HEK293 (cell line): Measurements from ENCODE around the gene SERPINA6.

Source experiments
- CTCF ChIA-PET: fragments of 350-600 bp; formaldehyde crosslinking; extraction: SDS; loops from one replicate; lab custom pipeline; 2021; ENCODE audit warnings: antibody characterized with exemption; lab: Yijun Ruan, JAX
- POLR2A ChIA-PET: fragments of 300-600 bp; formaldehyde crosslinking; extraction: SDS; loops from one replicate; lab custom pipeline; 2020; ENCODE audit warnings: antibody characterized with exemption, inconsistent platforms; lab: Yijun Ruan, JAX
- H3K27ac ChIP-seq: fragments of 200-500 bp; sonication (Bioruptor generic); 2 replicates; pipeline ENCODE4 v1.5.1; 2014; ENCODE audit warnings: low read depth, low read length, control low read depth, inconsistent platforms; ENCODE audit errors: extremely low read depth
- H3K36me3 ChIP-seq, 2 experiments: fragments of 200-500 bp in 1 of 2; sonication (Bioruptor generic) in 1 of 2; 1 replicate in 1 of 2; 2 replicates in 1 of 2; pipeline ENCODE4 v1.5.1; 2014 to 2017; ENCODE audit warnings: inconsistent platforms in 2 of 2, low read length in 2 of 2; ENCODE audit not compliant: control insufficient read depth in 2 of 2, insufficient read depth in 1 of 2
- H3K4me1 ChIP-seq: fragments of 200-500 bp; sonication (Bioruptor generic); 2 replicates; pipeline ENCODE4 v1.5.1; 2014; ENCODE audit warnings: mild to moderate bottlenecking, low read length, inconsistent platforms; ENCODE audit not compliant: control insufficient read depth, insufficient read depth
- H3K4me3 ChIP-seq: 2 replicates; pipeline ENCODE4 v1.5.1; 2011; ENCODE audit warnings: low read depth, mild to moderate bottlenecking, control low read depth, low read length, moderate library complexity
- H3K9me3 ChIP-seq: fragments of 200-500 bp; sonication (Bioruptor generic); 2 replicates; pipeline ENCODE4 v1.5.1; 2014; ENCODE audit warnings: low read depth, low read length, inconsistent platforms; ENCODE audit not compliant: control insufficient read depth, insufficient read depth
- BCL11B ChIP-seq: fragments of 450-650 bp; formaldehyde crosslinking; IDR thresholded peaks from 2 replicates; pipeline ENCODE4 v1.5.1; 2016; ENCODE audit warnings: low read depth, missing biosample characterization, missing genetic modification characterization
- FEZF1 ChIP-seq: fragments of 450-650 bp; formaldehyde crosslinking; IDR thresholded peaks from 2 replicates; pipeline ENCODE4 v1.5.1; 2016; ENCODE audit warnings: missing biosample characterization, missing genetic modification characterization
- OVOL3 ChIP-seq: fragments of 450-650 bp; formaldehyde crosslinking; IDR thresholded peaks from 2 replicates; pipeline ENCODE4 v1.5.1; 2016; ENCODE audit warnings: missing biosample characterization, missing genetic modification characterization
- PRDM1 ChIP-seq: fragments of 450-650 bp; formaldehyde crosslinking; IDR thresholded peaks from 2 replicates; pipeline ENCODE4; 2016; ENCODE audit warnings: missing biosample characterization, missing genetic modification characterization
- PRDM6 ChIP-seq: fragments of 450-650 bp; formaldehyde crosslinking; IDR thresholded peaks from 2 replicates; pipeline ENCODE4 v1.5.1; 2017; ENCODE audit warnings: missing biosample characterization, missing genetic modification characterization
- TCF7L2 ChIP-seq: IDR thresholded peaks from 2 replicates; pipeline ENCODE4 v1.6.1; 2011; ENCODE audit warnings: low read depth, mild to moderate bottlenecking, inconsistent platforms, low read length, moderate library complexity, borderline replicate concordance
- ZFHX2 ChIP-seq: fragments of 450-650 bp; formaldehyde crosslinking; conservative IDR thresholded peaks from 2 replicates; pipeline ENCODE4 v1.5.1; 2016; ENCODE audit warnings: missing biosample characterization, missing genetic modification characterization
- ZNF302 ChIP-seq: fragments of 450-650 bp; formaldehyde crosslinking; IDR thresholded peaks from 2 replicates; pipeline ENCODE4 v1.5.1; 2016; ENCODE audit warnings: missing biosample characterization, missing genetic modification characterization, low read depth
- ZNF350 ChIP-seq: fragments of 450-650 bp; formaldehyde crosslinking; IDR thresholded peaks from 2 replicates; pipeline ENCODE4 v1.5.0; 2017; ENCODE audit warnings: missing biosample characterization, mild to moderate bottlenecking, missing genetic modification characterization
- ZNF362 ChIP-seq: fragments of 450-650 bp; formaldehyde crosslinking; IDR thresholded peaks from 2 replicates; pipeline ENCODE4 v1.5.1; 2016; ENCODE audit warnings: missing biosample characterization, missing genetic modification characterization
- ZNF449 ChIP-seq: fragments of 450-650 bp; formaldehyde crosslinking; IDR thresholded peaks from 2 replicates; pipeline ENCODE4 v1.5.1; 2017; ENCODE audit warnings: missing biosample characterization, mild to moderate bottlenecking, missing genetic modification characterization, moderate library complexity
- ZNF530 ChIP-seq: fragments of 450-650 bp; formaldehyde crosslinking; IDR thresholded peaks from 2 replicates; pipeline ENCODE4 v1.5.1; 2016; ENCODE audit warnings: low read depth, missing biosample characterization, missing genetic modification characterization
- ZNF658 ChIP-seq: fragments of 450-650 bp; formaldehyde crosslinking; IDR thresholded peaks from 2 replicates; pipeline ENCODE4; 2016; ENCODE audit warnings: missing biosample characterization, missing genetic modification characterization
- ZNF792 ChIP-seq: fragments of 450-650 bp; formaldehyde crosslinking; IDR thresholded peaks from 2 replicates; pipeline ENCODE4 v1.5.1; 2016; ENCODE audit warnings: missing biosample characterization, missing genetic modification characterization
- ZNF843 ChIP-seq: fragments of 450-650 bp; formaldehyde crosslinking; IDR thresholded peaks from 2 replicates; pipeline ENCODE4 v1.5.1; 2016; ENCODE audit warnings: missing biosample characterization, missing genetic modification characterization
- TF ChIP-seq, protein P1 (sequence below): fragments of 450-650 bp; IDR thresholded peaks from 2 replicates; pipeline ENCODE4 v1.5.1; 2018; ENCODE audit warnings: missing biosample characterization, mild to moderate bottlenecking, missing genetic modification characterization
- TF ChIP-seq, protein P2 (sequence below): fragments of 450-650 bp; formaldehyde crosslinking; optimal IDR thresholded peaks from 2 replicates; pipeline ENCODE3; 2016; ENCODE audit warnings: missing biosample characterization, mild to moderate bottlenecking, missing genetic modification characterization

The SERPINA6 gene

GRCh38 chr14:94316692-94317091 lies 6.4 kb downstream of the SERPINA6 start:
- no peaks in the 10 kb centered on the region for H3K4me1 ChIP-seq
- no peaks in the 10 kb centered on the region for H3K9me3 ChIP-seq
- H3K27ac ChIP-seq, result no peak overlapping the region
- ChIA-PET POLR2A (no interaction called here), CTCF (no interaction called here)
- no peak overlapping the region for H3K4me3 ChIP-seq
- no peak for TF ChIP-seq ZNF792 (tag by site-specific recombination)
- TF ChIP-seq FEZF1, result no peak
- no peak for TF ChIP-seq ZNF449
- no peak for TF ChIP-seq ZNF362 (tag by site-specific recombination)
- TF ChIP-seq TCF7L2, result no peak
- TF ChIP-seq PRDM6, result no peak
- TF ChIP-seq, protein P1, sequence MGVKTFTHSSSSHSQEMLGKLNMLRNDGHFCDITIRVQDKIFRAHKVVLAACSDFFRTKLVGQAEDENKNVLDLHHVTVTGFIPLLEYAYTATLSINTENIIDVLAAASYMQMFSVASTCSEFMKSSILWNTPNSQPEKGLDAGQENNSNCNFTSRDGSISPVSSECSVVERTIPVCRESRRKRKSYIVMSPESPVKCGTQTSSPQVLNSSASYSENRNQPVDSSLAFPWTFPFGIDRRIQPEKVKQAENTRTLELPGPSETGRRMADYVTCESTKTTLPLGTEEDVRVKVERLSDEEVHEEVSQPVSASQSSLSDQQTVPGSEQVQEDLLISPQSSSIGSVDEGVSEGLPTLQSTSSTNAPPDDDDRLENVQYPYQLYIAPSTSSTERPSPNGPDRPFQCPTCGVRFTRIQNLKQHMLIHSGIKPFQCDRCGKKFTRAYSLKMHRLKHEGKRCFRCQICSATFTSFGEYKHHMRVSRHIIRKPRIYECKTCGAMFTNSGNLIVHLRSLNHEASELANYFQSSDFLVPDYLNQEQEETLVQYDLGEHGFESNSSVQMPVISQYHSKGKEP (tag by site-specific recombination), result no peak
- TF ChIP-seq PRDM1 (tag by site-specific recombination), result no peak
- no peak for TF ChIP-seq ZNF843 (tag by site-specific recombination)
- TF ChIP-seq OVOL3, result no peak
- TF ChIP-seq ZNF658 (tag by site-specific recombination), result no peak
- TF ChIP-seq ZFHX2 (tag by site-specific recombination), result no peak
- TF ChIP-seq ZNF530, result no peak
- H3K36me3 ChIP-seq, result no peaks in the 10 kb centered on the region

GRCh38 chr14:94314890-94315289 lies 8.2 kb downstream of the SERPINA6 start:
- Histone ChIP-seq H3K4me3 (no peak overlapping the region), H3K4me1 (no peaks in the 10 kb centered on the region), H3K36me3 (no peaks in the 10 kb centered on the region), H3K27ac (no peak overlapping the region), H3K9me3 (no peaks in the 10 kb centered on the region)
- TF ChIP-seq BCL11B (tag by site-specific recombination), result no peak
- TF ChIP-seq, protein P2, sequence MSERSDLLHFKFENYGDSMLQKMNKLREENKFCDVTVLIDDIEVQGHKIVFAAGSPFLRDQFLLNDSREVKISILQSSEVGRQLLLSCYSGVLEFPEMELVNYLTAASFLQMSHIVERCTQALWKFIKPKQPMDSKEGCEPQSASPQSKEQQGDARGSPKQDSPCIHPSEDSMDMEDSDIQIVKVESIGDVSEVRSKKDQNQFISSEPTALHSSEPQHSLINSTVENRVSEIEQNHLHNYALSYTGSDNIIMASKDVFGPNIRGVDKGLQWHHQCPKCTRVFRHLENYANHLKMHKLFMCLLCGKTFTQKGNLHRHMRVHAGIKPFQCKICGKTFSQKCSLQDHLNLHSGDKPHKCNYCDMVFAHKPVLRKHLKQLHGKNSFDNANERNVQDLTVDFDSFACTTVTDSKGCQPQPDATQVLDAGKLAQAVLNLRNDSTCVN (tag by site-specific recombination), result no peak
- no peak for TF ChIP-seq ZNF350 (tag by site-specific recombination)
- no peak for TF ChIP-seq ZNF302 (tag by site-specific recombination)
- ChIA-PET CTCF (no interaction called here), POLR2A (interaction anchor here (0.7 kb wide), 1 partner anchor 16 kb away, joined by 3 read pairs; no protein-coding TSS in a partner anchor)
